Common myeloid progenitor, CD34-positive (primary cell): ENCODE results near the gene PRDM11.

Source experiments
- CTCF ChIA-PET: fragments of 350-600 bp; sonication (Branson Sonifier 250); formaldehyde crosslinking; loops from one replicate; lab custom pipeline; 2021; ENCODE audit warnings: antibody characterized with exemption; lab: Charles Lee
- POLR2A ChIA-PET: fragments of 350-600 bp; sonication (Branson Sonifier 250); formaldehyde crosslinking; loops from one replicate; lab custom pipeline; 2021; ENCODE audit warnings: antibody characterized with exemption; lab: Charles Lee
- DNase-seq, 3 donors: peaks; one replicate each; pipeline versions ENCODE4 v3.0.0 to v3.0.0-alpha.2; 2013
- H3K27ac ChIP-seq, 2 experiments: 1 replicate in 1 of 2; 2 replicates in 1 of 2; pipeline ENCODE4 v1.7.0; 2013; ENCODE audit warnings: inconsistent platforms in 2 of 2, low read length in 2 of 2, mild to moderate bottlenecking in 2 of 2, low read depth in 1 of 2, moderate library complexity in 1 of 2; ENCODE audit not compliant: severe bottlenecking in 2 of 2, insufficient read depth in 1 of 2, poor library complexity in 1 of 2
- H3K27me3 ChIP-seq, 5 experiments: replicated peaks in 2 of 5; 1 replicate in 3 of 5; 2 replicates in 2 of 5; pipeline versions ENCODE4 v1.6.1 to v1.7.0; 2013; ENCODE audit warnings: low read length in 4 of 5, mild to moderate bottlenecking in 2 of 5, moderate library complexity in 2 of 5, inconsistent platforms in 1 of 5; ENCODE audit not compliant: insufficient read depth in 5 of 5, control insufficient read depth in 4 of 5
- H3K36me3 ChIP-seq, 4 experiments: 1 replicate in 2 of 4; 2 replicates in 2 of 4; pipeline versions ENCODE4 v1.6.1 to v1.7.0; 2013; ENCODE audit warnings: low read length in 3 of 4, control low read depth in 1 of 4, mild to moderate bottlenecking in 1 of 4; ENCODE audit not compliant: control insufficient read depth in 4 of 4, insufficient read depth in 4 of 4
- H3K4me1 ChIP-seq, 4 experiments: 1 replicate in 3 of 4; 2 replicates in 1 of 4; pipeline versions ENCODE4 v1.6.1 to v1.7.1; 2013; ENCODE audit warnings: low read length in 3 of 4, mild to moderate bottlenecking in 3 of 4, control low read depth in 1 of 4, inconsistent platforms in 1 of 4, moderate library complexity in 1 of 4; ENCODE audit not compliant: control insufficient read depth in 4 of 4, insufficient read depth in 4 of 4; ENCODE audit errors: control extremely low read depth in 1 of 4
- H3K4me3 ChIP-seq, 7 experiments: 1 replicate in 4 of 7; 2 replicates in 3 of 7; pipeline versions ENCODE4 v1.5.1 to v1.7.0; 2013; ENCODE audit warnings: mild to moderate bottlenecking in 7 of 7, low read length in 6 of 7, moderate library complexity in 6 of 7, inconsistent platforms in 2 of 7, low read depth in 2 of 7, control low read depth in 1 of 7; ENCODE audit not compliant: insufficient read depth in 4 of 7, control insufficient read depth in 1 of 7; ENCODE audit errors: extremely low read depth in 1 of 7
- H3K9me3 ChIP-seq, 5 experiments: 1 replicate in 4 of 5; 2 replicates in 1 of 5; pipeline versions ENCODE4 v1.6.1 to v1.7.1; 2013; ENCODE audit warnings: low read length in 4 of 5, mild to moderate bottlenecking in 2 of 5, inconsistent platforms in 1 of 5, low read depth in 1 of 5, moderate library complexity in 1 of 5; ENCODE audit not compliant: control insufficient read depth in 4 of 5, insufficient read depth in 2 of 5; ENCODE audit errors: control extremely low read depth in 1 of 5
- WGBS: methylation state at CpG from one replicate; pipeline ENCODE4 v1.1.5; 2013; ENCODE audit not compliant: insufficient coverage; 5-methylcytosine and 5-hydroxymethylcytosine counted together

PRDM11 gene

DNA sequence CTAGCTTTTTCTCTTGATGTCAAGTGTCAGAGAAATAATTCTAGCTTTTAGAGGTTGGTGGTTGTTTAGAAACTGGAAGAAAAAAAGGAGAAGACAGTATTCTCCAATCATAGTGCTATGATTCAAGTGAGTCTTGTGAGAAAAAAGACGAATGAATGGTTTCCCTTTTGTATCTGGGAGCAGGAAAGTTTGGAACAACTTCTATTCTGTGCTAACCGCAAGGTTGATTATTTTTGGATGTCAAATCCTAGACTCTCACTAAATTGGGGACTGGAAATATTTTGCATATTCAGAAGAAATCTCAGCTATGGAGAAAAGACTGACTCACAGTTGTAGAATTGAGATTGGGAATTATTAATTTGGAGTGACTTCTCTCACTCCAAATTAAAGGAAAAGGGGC, 70.5 kb downstream of the PRDM11 start:
- no peak for DNase-seq
- no peak overlapping the region for H3K27ac ChIP-seq
- H3K4me1 ChIP-seq = no peaks in the 10 kb centered on the region
- no peaks in the 10 kb centered on the region for H3K27me3 ChIP-seq
- H3K36me3 ChIP-seq = peaks cover 0 to 38% (median 28%) of the 10 kb centered on the region in 4 experiments
- POLR2A ChIA-PET = no interaction called here
- CTCF ChIA-PET = interaction anchor here (0.9 to 2.4 kb wide), 2 partner anchors 10 to 21 kb away, joined by 3 to 7 read pairs; no protein-coding TSS in a partner anchor
- WGBS = 86% methylated on average over 1 of the region's 2 CpGs
- no peak overlapping the region for H3K4me3 ChIP-seq
- H3K9me3 ChIP-seq = no peaks in the 10 kb centered on the region

DNA sequence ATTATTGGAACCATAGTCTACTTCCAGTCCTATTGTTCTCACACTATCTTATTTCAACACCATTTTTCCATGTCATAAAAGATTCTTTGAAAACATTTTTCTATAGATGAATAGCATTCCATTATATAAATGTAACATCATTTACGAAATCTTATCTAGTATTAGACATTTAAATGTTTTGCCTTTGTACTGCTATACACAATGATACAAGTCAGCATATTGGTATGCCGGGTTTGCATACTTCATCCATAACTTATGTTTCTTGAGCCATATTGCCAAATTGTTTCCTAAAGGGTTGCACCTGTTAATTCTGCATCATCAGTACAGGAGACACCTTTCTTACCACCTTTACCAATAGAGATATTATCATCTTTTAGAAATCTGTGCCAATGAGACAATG, 71.6 kb downstream of the PRDM11 start:
- Histone ChIP-seq H3K4me1 (no peaks in the 10 kb centered on the region), H3K27ac (no peak overlapping the region), H3K9me3 (no peaks in the 10 kb centered on the region), H3K27me3 (no peaks in the 10 kb centered on the region), H3K4me3 (no peak overlapping the region), H3K36me3 (peaks cover 4 to 44% (median 27%) of the 10 kb centered on the region in 4 experiments)
- no CpG with 5 or more reads among the region's 2 CpGs for WGBS
- POLR2A ChIA-PET = no interaction called here
- DNase-seq = no peak
- CTCF ChIA-PET = no interaction called here

DNA sequence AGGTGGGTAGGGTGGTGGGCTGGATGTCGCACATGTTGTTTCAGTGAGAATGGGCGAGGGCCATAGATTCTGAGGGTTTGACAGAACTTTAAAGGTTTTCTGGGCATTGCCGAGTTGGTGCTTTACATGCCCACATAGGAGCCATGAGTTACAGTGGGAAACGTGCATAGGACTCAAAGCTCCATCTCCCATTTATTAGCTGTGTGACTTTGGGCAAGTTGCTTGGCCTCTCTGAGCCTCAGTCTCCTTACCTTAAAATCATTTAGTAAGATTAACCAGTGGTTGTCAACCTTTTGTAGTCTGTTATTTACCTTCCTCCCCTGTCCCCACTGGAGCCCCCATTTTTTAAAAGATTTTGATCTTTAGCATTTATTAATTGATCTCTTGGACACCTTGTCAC, 72.3 kb downstream of the PRDM11 start:
- no peaks in the 10 kb centered on the region for H3K9me3 ChIP-seq
- POLR2A ChIA-PET = no interaction called here
- no peak overlapping the region for H3K27ac ChIP-seq
- CTCF ChIA-PET = no interaction called here
- H3K36me3 ChIP-seq = peaks cover 6 to 43% (median 25%) of the 10 kb centered on the region in 4 experiments
- H3K4me1 ChIP-seq = no peaks in the 10 kb centered on the region
- DNase-seq = no peak
- 100% methylated on average over 4 of the region's 4 CpGs for WGBS
- no peaks in the 10 kb centered on the region for H3K27me3 ChIP-seq
- H3K4me3 ChIP-seq = no peak overlapping the region

DNA sequence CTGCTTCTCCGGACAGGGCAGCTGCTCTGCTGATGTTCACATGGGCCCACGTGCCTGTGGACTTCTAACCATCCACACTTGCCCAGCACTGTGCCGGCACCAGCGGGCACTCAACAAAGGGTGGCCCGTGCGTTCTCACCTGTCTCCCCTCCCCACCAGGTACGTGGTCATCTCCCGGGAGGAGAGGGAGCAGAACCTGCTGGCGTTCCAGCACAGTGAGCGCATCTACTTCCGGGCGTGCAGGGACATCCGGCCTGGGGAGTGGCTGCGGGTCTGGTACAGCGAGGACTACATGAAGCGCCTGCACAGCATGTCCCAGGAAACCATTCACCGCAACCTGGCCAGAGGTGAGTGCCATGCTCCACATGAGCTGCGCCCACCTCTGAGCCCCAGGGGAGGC, 73.0 kb downstream of the PRDM11 start:
- Histone ChIP-seq H3K4me3 (no peak overlapping the region), H3K4me1 (no peaks in the 10 kb centered on the region), H3K9me3 (no peaks in the 10 kb centered on the region), H3K36me3 (peaks cover 6 to 47% (median 24%) of the 10 kb centered on the region in 4 experiments), H3K27me3 (no peaks in the 10 kb centered on the region), H3K27ac (no peak overlapping the region)
- POLR2A ChIA-PET = no interaction called here
- CTCF ChIA-PET = no interaction called here
- no peak for DNase-seq
- 98% methylated on average over 18 of the region's 18 CpGs for WGBS

DNA sequence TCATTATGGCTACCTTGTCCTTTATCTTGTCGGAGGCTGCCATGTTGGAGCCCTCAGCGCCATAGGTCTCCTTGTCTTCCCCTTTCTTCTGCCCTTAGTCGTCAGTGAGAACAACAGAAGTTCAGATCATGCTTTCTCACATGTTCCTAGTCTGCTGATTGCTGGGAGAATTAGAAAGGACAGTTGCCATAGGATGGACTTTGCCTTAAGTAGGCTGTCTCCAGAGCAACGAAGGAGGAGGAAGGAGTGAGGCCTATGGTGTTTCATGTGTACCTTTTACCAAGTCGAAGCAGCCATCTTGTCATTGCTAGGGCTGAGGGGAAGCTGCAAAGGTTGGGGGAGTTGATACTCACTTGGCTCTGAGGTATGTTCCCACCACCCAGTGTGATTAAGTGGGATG, 77.1 kb downstream of the PRDM11 start:
- no peaks in the 10 kb centered on the region for H3K4me1 ChIP-seq
- 100% methylated on average over 3 of the region's 5 CpGs for WGBS
- no peak overlapping the region for H3K27ac ChIP-seq
- H3K36me3 ChIP-seq = peaks cover 11 to 83% (median 43%) of the 10 kb centered on the region in 4 experiments
- no peak overlapping the region for H3K4me3 ChIP-seq
- CTCF ChIA-PET = interaction anchor here (1.4 to 1.7 kb wide), 3 partner anchors 9 to 40 kb away, joined by 3 to 4 read pairs (median 3); no protein-coding TSS in a partner anchor
- no peaks in the 10 kb centered on the region for H3K9me3 ChIP-seq
- POLR2A ChIA-PET = no interaction called here
- no peak for DNase-seq
- no peaks in the 10 kb centered on the region for H3K27me3 ChIP-seq

DNA sequence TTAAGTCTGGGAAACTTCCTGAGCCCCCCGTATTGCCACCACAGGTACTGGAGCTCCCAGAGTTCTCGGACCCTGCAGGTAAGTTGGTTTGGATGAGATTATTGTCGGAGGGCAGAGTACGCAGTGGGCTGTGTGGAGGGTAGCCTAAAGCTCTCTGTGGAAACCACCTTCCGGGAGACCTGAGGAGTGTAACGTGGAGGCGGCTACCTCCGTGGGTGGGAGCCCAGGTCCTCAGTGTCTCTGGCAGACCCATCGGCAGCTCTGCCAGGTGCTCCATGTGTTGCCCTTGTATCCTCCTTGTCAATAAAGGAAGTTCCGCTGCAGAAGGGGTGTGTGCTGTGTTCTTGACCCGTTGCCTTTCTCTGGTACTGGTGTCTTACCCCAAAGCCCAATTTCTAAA, 78.3 kb downstream of the PRDM11 start:
- no peak for DNase-seq
- Histone ChIP-seq H3K36me3 (peaks cover 11 to 78% (median 40%) of the 10 kb centered on the region in 4 experiments), H3K9me3 (no peaks in the 10 kb centered on the region), H3K4me3 (no peak overlapping the region), H3K27ac (no peak overlapping the region), H3K27me3 (no peaks in the 10 kb centered on the region), H3K4me1 (peaks cover 0 to under 1% (median 0%) of the 10 kb centered on the region in 4 experiments)
- 96% methylated on average over 9 of the region's 11 CpGs for WGBS
- ChIA-PET POLR2A (interaction anchor here (0.6 kb wide), 1 partner anchor 65 kb away, joined by 3 read pairs; no protein-coding TSS in a partner anchor), CTCF (interaction anchor here (1.5 to 1.6 kb wide), 2 partner anchors 9 to 41 kb away, joined by 4 read pairs; no protein-coding TSS in a partner anchor)

DNA sequence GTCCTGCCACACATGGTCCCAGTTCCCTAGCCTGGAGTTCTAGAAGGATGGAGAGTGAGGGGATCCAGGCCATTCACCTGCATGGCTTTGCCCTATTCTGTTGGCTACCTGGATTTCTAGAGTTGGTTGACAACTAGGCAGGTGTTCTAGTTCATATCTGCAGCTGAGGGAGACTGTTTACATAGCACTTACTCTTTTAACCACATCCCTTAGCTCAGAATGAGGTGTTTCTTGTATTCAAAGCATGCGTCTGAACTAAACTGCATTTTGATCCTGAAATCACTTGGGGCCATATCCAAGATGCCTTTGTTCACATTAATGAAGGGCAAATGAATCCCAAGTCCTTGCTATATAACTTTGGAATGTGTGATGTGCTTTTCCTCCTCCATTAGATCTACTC, 78.8 kb downstream of the PRDM11 start:
- DNase-seq = no peak
- Histone ChIP-seq H3K27ac (no peak overlapping the region), H3K9me3 (no peaks in the 10 kb centered on the region), H3K36me3 (peaks cover 11 to 76% (median 37%) of the 10 kb centered on the region in 4 experiments), H3K27me3 (no peaks in the 10 kb centered on the region), H3K4me3 (no peak overlapping the region), H3K4me1 (peaks cover 0 to 2% (median 0%) of the 10 kb centered on the region in 4 experiments)
- ChIA-PET POLR2A (interaction anchor here (0.6 kb wide), 1 partner anchor 66 kb away, joined by 3 read pairs; no protein-coding TSS in a partner anchor), CTCF (interaction anchor here (1.5 kb wide), 1 partner anchor 8 kb away, joined by 4 read pairs; no protein-coding TSS in a partner anchor)
- 100% methylated on average over 1 of the region's 1 CpG for WGBS
